CD4-positive, alpha-beta T cell treated with Interleukin-21 for 1 hour (primary cell): ENCODE results near the gene MAPKAP1.

Experiments
- DNase-seq: peaks from one replicate; pipeline ENCODE4 v3.0.0-alpha.2; 2020

MAPKAP1 gene

DNA sequence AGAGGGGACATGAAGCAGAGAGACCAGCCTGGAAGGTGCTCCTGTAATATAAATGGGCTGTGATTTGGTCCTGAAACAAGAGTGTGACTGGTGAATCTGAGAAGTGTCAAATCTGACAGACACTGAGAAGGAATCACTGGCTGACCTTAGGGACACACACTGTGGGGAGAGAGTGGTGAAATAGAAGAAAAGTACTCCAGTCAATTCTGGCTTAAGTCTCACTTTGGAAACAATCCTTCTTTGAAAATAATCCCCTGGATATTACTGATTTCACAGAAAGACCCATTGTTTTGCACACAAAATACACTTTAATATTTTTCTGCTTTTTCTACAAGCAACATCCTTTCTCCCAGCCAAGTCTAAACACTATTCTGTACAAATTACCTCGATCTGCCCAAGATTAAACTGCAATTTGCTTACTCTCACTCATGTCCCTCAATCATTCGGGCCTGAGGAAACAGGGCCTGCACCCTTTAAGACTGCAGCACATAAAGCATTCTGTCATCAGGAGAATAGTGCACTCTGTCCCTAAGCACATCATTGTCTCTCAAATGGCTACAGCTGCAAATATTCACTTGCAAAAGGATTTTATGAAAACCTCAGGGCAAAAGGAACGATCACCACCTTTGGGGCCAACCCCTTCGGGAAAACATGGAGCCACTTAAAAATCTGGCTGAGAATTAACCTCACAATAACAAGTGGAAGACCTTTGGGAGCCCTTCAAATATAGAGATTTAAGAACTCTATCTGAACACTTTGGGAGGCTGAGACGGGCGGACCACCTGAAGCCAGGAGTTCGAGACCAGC lies 68.6 kb downstream of the MAPKAP1 start:
- DNase-seq: no peak

GRCh38 chr9:125637241-125637640 lies 69.8 kb downstream of the MAPKAP1 start:
- no peak for DNase-seq

GRCh38 chr9:125635888-125636287 lies 71.1 kb downstream of the MAPKAP1 start:
- no peak for DNase-seq

GRCh38 chr9:125634040-125634717 lies 72.8 kb downstream of the MAPKAP1 start:
- no peak for DNase-seq

GRCh38 chr9:125633116-125633745 lies 73.8 kb downstream of the MAPKAP1 start:
- DNase-seq: no peak

- no peak for DNase-seq
Measured at GRCh38 chr9:125632321-125633115, 74.5 kb downstream of the MAPKAP1 start.

GRCh38 chr9:125631391-125632085 lies 75.5 kb downstream of the MAPKAP1 start:
- DNase-seq: peak; percentile 39

GRCh38 chr9:125630436-125630835 lies 76.6 kb downstream of the MAPKAP1 start:
- DNase-seq: no peak

- DNase-seq: no peak
Measured at GRCh38 chr9:125629446-125629845, 77.6 kb downstream of the MAPKAP1 start.

DNA sequence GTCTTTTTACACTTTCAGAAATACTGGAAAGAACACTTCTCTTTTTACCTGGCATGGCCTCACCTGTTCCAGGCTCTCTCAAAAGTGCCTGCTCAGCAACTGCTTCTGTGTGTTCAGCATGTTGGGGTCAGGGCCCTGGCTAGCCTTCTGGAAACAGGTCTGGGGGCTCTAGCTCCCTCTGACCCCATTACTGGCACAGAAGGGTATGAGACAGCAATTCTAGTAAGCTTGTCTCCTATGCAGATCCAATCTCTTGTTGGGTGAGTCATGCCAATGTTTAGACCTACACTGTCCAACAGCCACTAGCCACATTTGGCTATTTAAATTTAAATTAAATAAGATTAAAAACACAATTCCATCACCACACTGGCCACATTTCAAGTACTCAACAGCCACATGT lies 80.8 kb downstream of the MAPKAP1 start:
- no peak for DNase-seq

DNA sequence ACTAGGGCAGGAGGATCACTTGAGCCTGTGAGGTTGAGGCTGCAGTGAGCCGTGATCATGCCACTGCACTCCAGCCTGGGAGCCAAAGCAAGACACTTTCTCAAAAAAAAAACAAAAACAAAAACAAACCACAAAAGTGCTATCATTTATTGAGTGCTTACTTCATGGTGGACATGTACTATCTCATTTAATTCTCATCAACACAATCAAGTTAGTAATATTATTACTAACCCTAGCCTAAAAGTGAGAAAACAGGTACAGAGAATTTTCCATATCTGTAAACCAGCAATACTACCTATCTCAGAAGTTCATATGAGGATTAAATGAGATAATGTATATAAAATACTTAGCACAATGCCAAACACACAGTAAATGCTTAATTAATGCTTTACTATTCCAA lies 85.8 kb downstream of the MAPKAP1 start:
- DNase-seq: no peak

DNA sequence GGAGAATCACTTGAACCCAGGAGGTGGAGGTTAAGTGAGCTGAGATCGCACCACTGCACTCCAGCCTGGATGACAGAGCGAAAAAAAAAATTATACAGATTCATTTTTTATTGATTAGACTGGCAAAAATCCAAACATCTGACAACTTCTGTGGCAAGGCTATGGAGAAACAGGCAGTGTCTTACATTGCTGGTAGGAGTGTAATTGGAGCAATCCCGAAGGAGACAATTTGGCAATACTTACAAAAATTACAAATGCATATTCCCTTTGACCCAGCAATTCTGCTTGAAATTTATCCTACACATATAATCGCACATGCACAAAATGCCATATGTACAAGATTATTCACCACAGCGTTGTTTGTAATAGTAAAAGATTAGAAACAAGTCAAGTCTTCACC lies 86.8 kb downstream of the MAPKAP1 start:
- DNase-seq: no peak

GRCh38 chr9:125617087-125617486 lies 89.9 kb downstream of the MAPKAP1 start:
- DNase-seq: no peak

- DNase-seq: no peak
Measured at GRCh38 chr9:125613141-125613540, 93.9 kb downstream of the MAPKAP1 start.

- DNase-seq: no peak
Measured at GRCh38 chr9:125612616-125613015, 94.4 kb downstream of the MAPKAP1 start.

- DNase-seq: no peak
Measured at GRCh38 chr9:125611121-125611765, 95.8 kb downstream of the MAPKAP1 start.

- no peak for DNase-seq
Measured at GRCh38 chr9:125609744-125610143, 97.3 kb downstream of the MAPKAP1 start.

DNA sequence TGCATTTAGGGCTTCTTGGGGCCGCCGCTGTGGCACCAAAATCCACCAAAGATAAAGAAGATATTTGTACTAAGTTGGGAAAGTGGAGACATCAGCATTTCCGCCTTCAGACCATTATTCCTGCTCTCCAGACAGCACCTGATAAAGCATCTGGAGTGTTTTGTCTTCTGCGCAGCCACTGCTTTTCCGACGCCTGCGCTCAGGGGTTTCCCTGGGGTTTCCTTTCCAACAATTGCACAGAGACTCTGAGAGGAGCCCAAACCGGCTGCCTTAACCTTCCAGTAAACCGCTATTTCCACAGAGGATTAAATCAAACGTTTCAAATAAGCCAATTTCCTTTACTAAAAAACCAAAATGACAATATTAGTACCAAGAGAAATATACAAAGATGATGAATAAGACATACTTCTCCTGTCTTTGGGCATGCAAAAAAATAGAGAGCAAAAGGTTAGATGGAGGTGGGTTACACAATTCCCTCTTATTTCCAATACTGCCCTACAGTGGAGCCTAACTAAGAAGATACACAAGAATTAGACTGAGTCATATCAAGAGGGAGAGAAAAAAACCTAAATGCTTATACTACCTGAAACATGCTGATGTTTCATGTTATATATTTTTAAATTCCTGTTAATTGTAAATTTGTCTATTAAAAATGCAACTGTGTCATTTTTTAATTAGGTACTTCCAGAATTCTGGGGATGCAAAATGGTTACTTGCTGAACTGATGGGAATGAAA lies 98.4 kb downstream of the MAPKAP1 start:
- no peak for DNase-seq

- DNase-seq: no peak
Measured at GRCh38 chr9:125604196-125604595, 102.8 kb downstream of the MAPKAP1 start.

GRCh38 chr9:125603478-125604021 lies 103.5 kb downstream of the MAPKAP1 start:
- DNase-seq: no peak

DNA sequence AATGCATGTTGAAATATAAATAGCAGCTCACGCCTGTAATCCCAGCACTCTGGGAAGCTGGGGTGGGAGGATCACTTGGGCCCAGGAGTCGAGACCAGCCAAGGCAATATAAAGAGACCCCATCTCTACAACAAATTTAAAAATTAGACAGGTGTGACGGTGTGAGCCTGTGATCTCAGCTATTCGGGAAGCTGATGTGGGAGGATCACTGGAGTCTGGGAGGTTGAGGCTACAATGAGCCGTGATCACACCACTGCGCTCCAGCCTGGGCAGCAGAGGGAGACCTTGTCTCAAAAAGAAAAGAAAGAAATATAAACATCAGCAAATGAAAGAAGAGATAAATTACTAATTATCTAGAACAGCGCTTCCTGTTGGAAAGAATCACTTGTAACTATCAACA lies 105.0 kb downstream of the MAPKAP1 start:
- DNase-seq: no peak
